GM19240 (cell line): Measurements from ENCODE around the gene RNF169.

Experiments used
- DNase-seq: peaks from one replicate; pipeline ENCODE4 v3.0.0; 2011; ENCODE audit warnings: low spot score; ENCODE audit not compliant: insufficient read length

The RNF169 gene, protein sequence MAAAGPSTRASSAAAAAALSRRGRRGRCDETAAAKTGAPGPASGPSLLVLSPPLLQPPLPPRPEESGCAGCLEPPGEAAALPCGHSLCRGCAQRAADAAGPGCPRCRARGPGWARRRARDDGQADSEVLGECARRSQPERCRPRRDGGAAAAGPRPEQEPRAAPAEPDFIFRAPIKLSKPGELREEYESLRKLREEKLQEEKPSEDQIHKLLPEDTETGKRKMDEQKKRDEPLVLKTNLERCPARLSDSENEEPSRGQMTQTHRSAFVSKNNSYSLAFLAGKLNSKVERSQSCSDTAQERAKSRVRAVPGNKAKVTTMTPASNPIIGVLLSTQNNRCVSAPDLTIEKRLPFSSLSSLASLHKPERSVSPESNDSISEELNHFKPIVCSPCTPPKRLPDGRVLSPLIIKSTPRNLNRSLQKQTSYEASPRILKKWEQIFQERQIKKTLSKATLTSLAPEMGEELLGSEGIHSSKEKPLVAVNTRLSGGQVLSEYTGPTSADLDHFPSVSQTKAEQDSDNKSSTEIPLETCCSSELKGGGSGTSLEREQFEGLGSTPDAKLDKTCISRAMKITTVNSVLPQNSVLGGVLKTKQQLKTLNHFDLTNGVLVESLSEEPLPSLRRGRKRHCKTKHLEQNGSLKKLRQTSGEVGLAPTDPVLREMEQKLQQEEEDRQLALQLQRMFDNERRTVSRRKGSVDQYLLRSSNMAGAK

DNA sequence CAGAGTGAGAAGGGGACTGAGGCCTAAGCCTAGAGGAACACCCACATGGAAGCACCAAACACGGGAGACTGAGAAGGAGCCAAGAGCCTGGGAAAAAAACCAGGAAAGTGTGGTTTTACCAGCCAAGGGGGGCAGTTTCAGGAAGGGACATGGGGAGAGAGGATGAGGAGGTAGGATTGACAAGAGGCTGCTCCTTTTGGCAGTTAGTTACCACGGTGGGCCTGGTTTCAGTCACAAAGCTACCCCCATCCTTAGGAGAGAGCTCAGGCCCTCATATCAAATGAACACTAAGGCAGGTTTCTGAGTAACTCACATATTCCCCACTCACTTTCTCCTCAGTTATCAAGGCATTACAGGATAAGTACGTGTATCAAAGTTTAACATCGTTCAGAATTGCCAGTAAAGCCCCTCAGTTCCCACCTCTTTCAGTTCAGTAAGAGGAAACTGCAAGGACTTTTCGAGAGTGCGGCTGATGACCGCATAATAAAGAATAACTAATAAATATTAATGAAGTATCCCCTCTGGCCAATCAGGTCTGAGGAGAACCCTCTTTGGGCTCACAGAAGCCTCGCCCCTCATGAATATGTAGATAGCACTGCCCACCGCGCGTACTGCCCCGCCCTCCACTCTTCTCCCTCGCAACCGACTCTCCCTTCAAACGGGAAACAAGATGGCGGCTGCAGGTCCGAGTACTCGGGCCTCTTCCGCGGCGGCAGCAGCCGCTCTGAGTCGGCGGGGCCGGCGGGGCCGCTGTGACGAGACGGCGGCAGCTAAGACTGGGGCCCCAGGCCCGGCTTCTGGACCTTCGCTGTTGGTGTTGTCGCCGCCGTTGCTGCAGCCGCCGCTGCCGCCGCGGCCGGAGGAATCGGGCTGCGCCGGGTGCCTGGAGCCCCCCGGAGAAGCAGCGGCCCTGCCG is at the start of gene RNF169:
Gene RNF169 (plus strand): TSS at position 639 of the 916 bp plus-strand sequence. CDS start 32 bp downstream, at position 671.
- DNase-seq = peak; percentile 98

GRCh38 chr11:74699615-74700396 is 48.8 kb upstream of the RNF169 start:
- DNase-seq = no peak

GRCh38 chr11:74701351-74701750 is 47.3 kb upstream of the RNF169 start:
- no peak for DNase-seq

- peak; percentile 81 for DNase-seq
Observed at GRCh38 chr11:74702383-74703007, 46.2 kb upstream of the RNF169 start.

DNA sequence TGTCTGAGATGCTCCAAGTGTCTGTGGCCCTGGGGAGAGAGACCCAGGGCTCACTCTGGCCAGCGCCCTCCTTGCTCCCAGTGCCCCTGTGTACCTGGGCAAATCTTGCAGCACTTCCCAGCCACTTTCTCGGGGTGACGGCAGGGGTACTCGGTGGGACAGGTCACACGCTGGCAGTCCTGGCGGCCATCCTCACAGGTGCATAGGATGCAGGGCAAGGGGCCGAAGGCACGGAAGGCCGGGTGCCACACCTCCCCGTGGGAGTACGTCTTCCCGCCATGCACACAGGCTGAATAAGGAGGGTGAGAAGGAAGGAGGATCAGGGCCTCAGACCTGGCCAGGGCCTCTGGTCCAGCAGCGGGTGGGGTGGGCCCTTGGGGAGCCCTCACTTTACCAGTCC is 45.4 kb upstream of the RNF169 start:
- DNase-seq = no peak

DNA sequence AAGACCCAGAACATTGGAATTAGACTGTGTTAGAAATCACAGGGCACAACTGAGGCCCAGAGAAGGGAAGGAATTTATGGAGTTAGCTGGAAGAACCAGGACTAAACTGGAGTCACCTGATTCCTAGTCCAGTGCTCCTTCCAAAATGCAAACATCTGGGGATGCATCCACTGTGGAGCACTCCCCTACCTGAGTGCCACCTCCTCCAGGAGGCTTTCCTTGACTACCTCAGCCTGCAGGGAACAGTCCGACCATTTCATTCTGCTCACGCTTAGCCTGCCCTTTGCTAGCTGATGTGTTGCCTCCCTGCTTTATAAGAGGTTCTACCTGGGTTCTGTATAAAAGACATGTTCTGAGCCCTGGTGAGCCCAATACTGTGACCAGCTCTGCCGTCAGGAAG is 41.5 kb upstream of the RNF169 start:
- DNase-seq = no peak

DNA sequence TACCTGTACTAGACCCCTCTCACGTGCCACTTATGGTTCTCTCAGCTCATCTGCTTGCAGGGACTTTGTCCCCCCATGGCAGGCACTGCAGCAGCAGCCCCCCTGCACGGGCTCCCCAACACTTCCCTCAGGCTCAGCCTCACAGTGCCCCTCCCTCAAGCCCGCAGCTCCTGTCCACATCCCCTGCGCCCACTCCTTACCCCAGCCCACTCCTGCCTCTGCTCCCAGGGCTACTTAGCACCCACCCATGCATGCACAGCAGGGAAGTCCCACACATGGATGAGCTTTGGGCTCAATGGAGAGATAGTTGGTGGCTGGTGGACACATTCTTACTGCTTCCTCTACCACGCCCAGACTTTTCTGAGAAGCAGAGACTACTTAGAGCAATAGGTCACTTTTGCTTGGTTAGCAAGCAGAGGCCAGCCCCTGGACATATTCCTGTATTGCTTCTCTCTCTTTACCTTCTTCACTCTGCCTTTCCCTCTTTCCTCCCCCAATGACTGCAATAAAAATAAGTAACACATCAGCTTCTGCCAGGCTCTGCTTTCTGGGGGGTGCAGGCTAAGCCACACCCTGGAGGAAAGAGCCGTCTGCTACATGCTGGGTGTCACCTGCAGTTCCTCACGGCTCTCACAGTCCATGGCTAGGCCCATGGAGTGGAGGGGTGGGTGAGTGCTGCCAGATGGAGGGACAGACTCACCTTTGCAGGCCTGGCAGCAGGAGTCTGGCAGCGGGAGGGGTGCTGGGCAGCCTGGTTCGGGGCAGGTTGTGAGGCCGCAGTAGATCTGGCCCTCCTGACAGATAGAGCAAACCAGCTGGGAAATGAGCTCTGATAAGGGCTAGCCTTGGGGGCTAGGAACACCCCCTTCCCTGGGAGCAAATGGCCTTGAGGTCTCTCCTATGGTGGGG is 40.8 kb upstream of the RNF169 start:
- DNase-seq = no peak

GRCh38 chr11:74709175-74709574 is 39.5 kb upstream of the RNF169 start:
- DNase-seq = no peak

- no peak for DNase-seq
Observed at GRCh38 chr11:74710281-74710938, 38.2 kb upstream of the RNF169 start.

GRCh38 chr11:74713686-74714085 is 35.0 kb upstream of the RNF169 start:
- DNase-seq = no peak

DNA sequence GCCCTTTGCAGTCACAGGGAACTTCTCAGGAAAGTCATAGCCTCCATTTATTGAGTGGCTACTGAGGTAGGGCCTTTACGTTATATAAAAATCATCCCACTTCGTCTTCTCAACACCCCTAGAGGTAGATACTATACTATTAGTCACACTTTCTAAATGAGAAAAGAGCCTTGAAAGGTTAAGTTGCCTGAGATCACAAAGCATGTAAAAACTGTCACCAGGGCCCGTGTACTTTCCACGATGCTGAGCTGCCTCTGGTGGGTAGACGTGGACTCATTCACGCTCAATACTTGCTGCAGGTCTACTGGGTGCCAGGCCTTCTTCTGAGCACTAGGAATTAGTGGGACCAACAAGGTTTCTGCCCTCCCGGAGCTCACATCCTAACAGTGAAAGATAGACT is 33.7 kb upstream of the RNF169 start:
- DNase-seq = no peak

- no peak for DNase-seq
Observed at GRCh38 chr11:74717221-74717969, 31.3 kb upstream of the RNF169 start.

- no peak for DNase-seq
Observed at GRCh38 chr11:74719011-74719410, 29.6 kb upstream of the RNF169 start.

- DNase-seq = no peak
Observed at GRCh38 chr11:74720596-74721478, 27.8 kb upstream of the RNF169 start.

GRCh38 chr11:74721479-74721835 is 27.2 kb upstream of the RNF169 start:
- DNase-seq = no peak

- DNase-seq = no peak
Observed at GRCh38 chr11:74723511-74723910, 25.1 kb upstream of the RNF169 start.

GRCh38 chr11:74725701-74726100 is 22.9 kb upstream of the RNF169 start:
- DNase-seq = no peak
